Measurements from ENCODE around the gene KIF2A. TPM values are rescaled to one million over a fixed set of nuclear protein-coding genes. Genes with fewer than 3 reads are reported as not detected.

Gene KIF2A
- total RNA-seq, 1 experiment from 2014 or later, result 86.1 TPM

DNA sequence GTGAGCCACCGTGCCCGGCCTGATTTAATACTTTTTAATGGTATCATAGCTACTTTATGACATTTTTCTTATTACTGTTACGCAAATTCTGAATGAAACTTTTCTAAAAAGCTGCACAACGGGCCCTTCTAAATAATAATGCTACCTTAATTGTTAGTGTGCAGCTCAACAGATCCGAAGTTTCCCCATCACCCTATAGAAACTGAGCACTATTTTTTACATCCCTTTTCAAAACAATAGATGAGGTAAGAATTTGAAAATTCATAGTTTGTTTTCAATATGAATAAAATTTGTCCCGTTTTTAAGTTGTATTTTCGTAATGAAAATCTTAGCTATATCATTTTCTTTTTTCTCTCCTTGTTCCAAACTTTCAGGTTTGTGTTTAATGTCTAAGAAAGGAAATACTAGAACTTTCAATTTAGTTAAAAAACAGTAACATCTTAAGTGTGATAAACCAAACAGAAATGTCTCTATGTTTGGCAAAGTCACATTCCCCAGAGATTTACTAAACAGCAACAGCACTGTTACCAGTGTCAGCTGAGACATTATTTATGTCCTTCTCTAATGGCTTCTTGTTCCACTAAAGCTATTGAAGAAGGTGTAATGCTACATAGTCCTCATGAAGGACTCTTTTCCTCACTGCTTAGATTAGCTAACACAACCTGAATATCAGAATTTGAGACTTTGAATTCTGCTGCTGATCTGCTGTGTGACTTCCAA, 22.9 kb downstream of the KIF2A start:
- H3K9ac ChIP-seq (ENCODE audit: extremely low read depth, insufficient read length, low read length), result no peak overlapping the region
- no peak overlapping the region for H4K91ac ChIP-seq (ENCODE audit: insufficient read length, low read depth, low read length)
- H3K9me3 ChIP-seq (ENCODE audit: control insufficient read depth, low read depth, low read length), result no peaks in the 10 kb centered on the region
- H3K4ac ChIP-seq (ENCODE audit: low read depth, low read length), result no peak overlapping the region
- Mint-ChIP-seq H3K36me3 (ENCODE audit: insufficient read depth in 1 of 3, low read depth in 3 of 3) (peaks cover 10 to 23% (median 11%) of the 10 kb centered on the region in 3 experiments; a peak in 5 of 7 replicates), H3K27me3 (ENCODE audit: low read depth) (no peaks in the 10 kb centered on the region), H3K4me3 (no peak overlapping the region), H3K9me3 (no peaks in the 10 kb centered on the region), H3K27ac (peak overlapping the region in 1 of 3 experiments; percentile 83; a peak in 1 of 7 replicates), H3K4me1 (peaks cover 20 to 26% of the 10 kb centered on the region in 2 experiments)
- no peak overlapping the region for H2AFZ ChIP-seq (ENCODE audit: low read length)
- no peaks in the 10 kb centered on the region for H3K4me1 ChIP-seq (ENCODE audit: insufficient read depth, low read length)
- no peaks in the 10 kb centered on the region for H4K20me1 ChIP-seq (ENCODE audit: control insufficient read depth, insufficient read depth, insufficient read length)
- peaks cover 17% of the 10 kb centered on the region; the same call in 1 of the 2 replicates for H3K79me2 ChIP-seq (ENCODE audit: insufficient read depth, low read length)
- H3K79me1 ChIP-seq (ENCODE audit: insufficient read depth, low read depth, low read length, poor library complexity, severe bottlenecking), result peaks cover 7% of the 10 kb centered on the region
- TF ChIP-seq, protein P1, sequence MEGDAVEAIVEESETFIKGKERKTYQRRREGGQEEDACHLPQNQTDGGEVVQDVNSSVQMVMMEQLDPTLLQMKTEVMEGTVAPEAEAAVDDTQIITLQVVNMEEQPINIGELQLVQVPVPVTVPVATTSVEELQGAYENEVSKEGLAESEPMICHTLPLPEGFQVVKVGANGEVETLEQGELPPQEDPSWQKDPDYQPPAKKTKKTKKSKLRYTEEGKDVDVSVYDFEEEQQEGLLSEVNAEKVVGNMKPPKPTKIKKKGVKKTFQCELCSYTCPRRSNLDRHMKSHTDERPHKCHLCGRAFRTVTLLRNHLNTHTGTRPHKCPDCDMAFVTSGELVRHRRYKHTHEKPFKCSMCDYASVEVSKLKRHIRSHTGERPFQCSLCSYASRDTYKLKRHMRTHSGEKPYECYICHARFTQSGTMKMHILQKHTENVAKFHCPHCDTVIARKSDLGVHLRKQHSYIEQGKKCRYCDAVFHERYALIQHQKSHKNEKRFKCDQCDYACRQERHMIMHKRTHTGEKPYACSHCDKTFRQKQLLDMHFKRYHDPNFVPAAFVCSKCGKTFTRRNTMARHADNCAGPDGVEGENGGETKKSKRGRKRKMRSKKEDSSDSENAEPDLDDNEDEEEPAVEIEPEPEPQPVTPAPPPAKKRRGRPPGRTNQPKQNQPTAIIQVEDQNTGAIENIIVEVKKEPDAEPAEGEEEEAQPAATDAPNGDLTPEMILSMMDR (conservative IDR thresholded peaks at IDR 0.05), result no peak
- H3K56ac ChIP-seq (ENCODE audit: insufficient read length, low read depth, low read length), result no peak overlapping the region
- no peak overlapping the region for H2BK5ac ChIP-seq (ENCODE audit: insufficient read length, low read length)
- H3K18ac ChIP-seq (ENCODE audit: insufficient read length, low read depth, low read length), result no peak overlapping the region
- no peak overlapping the region for H3K23ac ChIP-seq (ENCODE audit: insufficient read length, low read depth, low read length)
- no peaks in the 10 kb centered on the region for H3K27me3 ChIP-seq (ENCODE audit: insufficient read depth, low read length)
- no peaks in the 10 kb centered on the region for H3K23me2 ChIP-seq (ENCODE audit: insufficient read length, low read depth, low read length, poor library complexity, severe bottlenecking)
- no peak for DNase-seq
- no peak overlapping the region for H2AK5ac ChIP-seq (ENCODE audit: insufficient read length, low read length)
- no peak overlapping the region for H4K8ac ChIP-seq (replicated peaks; ENCODE audit: insufficient read length, low read depth, low read length)
- no peak overlapping the region for H2BK15ac ChIP-seq (ENCODE audit: low read depth, low read length)
- no peak overlapping the region for H2BK20ac ChIP-seq (ENCODE audit: low read depth, low read length, poor library complexity, severe bottlenecking)
- no CpG with 5 or more reads among the region's 7 CpGs for WGBS (ENCODE audit: extremely low coverage, insufficient read length, low lambda C conversion rate)
- no peak overlapping the region for H2BK12ac ChIP-seq (ENCODE audit: insufficient read length, low read depth, low read length)
- no peak overlapping the region for H3K4me2 ChIP-seq (ENCODE audit: insufficient read depth, insufficient read length, low read length)
- H3T11ph ChIP-seq (ENCODE audit: low read length), result no peak overlapping the region
- H4K5ac ChIP-seq (ENCODE audit: insufficient read length, low read depth, low read length), result no peak overlapping the region
- no peak overlapping the region for H3K27ac ChIP-seq (ENCODE audit: insufficient read length, low read depth, low read length)
- H2BK120ac ChIP-seq (ENCODE audit: low read depth, low read length, poor library complexity, severe bottlenecking), result no peak overlapping the region
- H3K14ac ChIP-seq (ENCODE audit: insufficient read depth, low read length), result no peak overlapping the region

Measured in H9 (cell line).